GM10266 (cell line): ENCODE measurements around the gene PTPRB.
"Not testable (repeated sequence)": the region's sequence is repeated elsewhere in the genome, so short reads cannot be mapped to it uniquely, and the experiment has no call there.

Experiments
- DNase-seq: peaks from one replicate; pipeline ENCODE4 v3.0.0; 2012; ENCODE audit errors: extremely low spot score
- TF ChIP-seq, protein P1 (sequence below): IDR thresholded peaks from 2 replicates; pipeline ENCODE4 v1.5.1; 2012; ENCODE audit warnings: mild to moderate bottlenecking, low read depth; ENCODE audit not compliant: control insufficient read depth, insufficient read depth; ENCODE audit errors: missing control alignments

Gene PTPRB

DNA sequence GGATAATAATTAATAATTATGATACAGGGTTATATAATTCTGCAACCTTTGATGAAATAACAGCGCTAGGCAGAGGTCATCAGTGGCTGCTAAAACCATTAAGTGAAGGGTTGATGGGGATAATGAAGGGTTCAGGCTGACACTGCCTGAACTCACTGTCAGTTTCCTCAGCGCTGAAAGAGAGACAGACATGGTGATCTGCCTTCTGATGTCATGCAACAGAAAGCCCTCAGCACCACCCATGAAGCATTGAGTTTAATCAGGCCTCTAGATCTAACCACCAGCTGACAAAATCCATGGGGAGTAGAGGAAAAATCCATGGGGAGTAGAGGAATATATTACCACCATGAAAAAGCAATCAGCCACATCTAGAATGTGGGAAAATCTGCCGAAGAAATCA, 107.6 kb downstream of the PTPRB start:
- no peak for DNase-seq
- TF ChIP-seq, protein P1, sequence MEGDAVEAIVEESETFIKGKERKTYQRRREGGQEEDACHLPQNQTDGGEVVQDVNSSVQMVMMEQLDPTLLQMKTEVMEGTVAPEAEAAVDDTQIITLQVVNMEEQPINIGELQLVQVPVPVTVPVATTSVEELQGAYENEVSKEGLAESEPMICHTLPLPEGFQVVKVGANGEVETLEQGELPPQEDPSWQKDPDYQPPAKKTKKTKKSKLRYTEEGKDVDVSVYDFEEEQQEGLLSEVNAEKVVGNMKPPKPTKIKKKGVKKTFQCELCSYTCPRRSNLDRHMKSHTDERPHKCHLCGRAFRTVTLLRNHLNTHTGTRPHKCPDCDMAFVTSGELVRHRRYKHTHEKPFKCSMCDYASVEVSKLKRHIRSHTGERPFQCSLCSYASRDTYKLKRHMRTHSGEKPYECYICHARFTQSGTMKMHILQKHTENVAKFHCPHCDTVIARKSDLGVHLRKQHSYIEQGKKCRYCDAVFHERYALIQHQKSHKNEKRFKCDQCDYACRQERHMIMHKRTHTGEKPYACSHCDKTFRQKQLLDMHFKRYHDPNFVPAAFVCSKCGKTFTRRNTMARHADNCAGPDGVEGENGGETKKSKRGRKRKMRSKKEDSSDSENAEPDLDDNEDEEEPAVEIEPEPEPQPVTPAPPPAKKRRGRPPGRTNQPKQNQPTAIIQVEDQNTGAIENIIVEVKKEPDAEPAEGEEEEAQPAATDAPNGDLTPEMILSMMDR: no peak

- TF ChIP-seq, protein P1: no peak
- no peak for DNase-seq
Measured at GRCh38 chr12:70520847-70521246, 116.4 kb downstream of the PTPRB start.

GRCh38 chr12:70513426-70513825, 123.8 kb downstream of the PTPRB start:
- TF ChIP-seq, protein P1: no peak
- no peak for DNase-seq

DNA sequence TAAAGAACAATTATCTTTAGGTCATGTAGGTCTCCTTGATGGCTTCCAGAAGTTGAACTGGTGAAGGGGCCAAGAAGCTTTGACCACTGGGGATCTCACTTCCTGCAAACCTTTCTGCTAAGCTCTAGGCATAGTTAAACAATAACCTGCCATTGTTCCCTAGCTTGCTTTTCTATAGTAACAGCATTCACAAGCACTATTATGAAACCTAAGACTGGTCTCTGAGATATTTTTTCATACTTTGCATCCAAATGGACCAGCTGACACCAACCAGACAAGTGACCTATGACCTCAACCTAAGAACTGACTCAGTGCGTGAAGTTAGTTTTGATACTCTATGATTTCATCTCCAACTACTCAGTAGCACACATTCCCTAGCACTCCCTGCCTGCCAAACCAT, 129.1 kb downstream of the PTPRB start:
- no peak for DNase-seq
- TF ChIP-seq, protein P1: no peak

DNA sequence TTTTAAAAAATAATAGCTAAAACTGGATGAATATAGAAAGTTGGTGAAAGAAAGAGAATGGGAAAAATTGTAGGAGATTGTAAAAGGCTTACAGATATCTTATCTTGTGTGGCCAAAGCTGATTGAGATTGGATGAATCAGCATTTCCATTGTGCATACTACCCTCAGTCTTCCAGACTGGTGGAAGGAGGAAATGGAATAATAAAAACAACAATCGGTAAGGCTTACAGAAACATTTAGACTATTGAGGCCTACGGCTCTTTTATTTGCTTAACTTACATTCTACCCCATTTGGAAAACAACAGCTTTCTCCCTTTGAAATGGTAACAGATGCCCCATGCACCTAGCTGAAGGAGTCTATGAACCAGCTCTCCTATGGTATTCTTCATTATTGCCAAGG, 129.8 kb downstream of the PTPRB start:
- DNase-seq: no peak
- TF ChIP-seq, protein P1: no peak

- DNase-seq: no peak
Measured at GRCh38 chr12:70497508-70497907, 139.7 kb downstream of the PTPRB start.

GRCh38 chr12:70492904-70493303, 144.3 kb downstream of the PTPRB start:
- DNase-seq: not testable (repeated sequence)

More at GRCh38 chr12:70497508-70497907, 139.7 kb downstream of the PTPRB start:
- TF ChIP-seq, protein P1: no peak

- not testable (repeated sequence) for DNase-seq
Measured at GRCh38 chr12:70490928-70491327, 146.3 kb downstream of the PTPRB start.
